K562 (cell line): Measurements from ENCODE around the gene CDCA4. TPM values are rescaled to one million over a fixed set of nuclear protein-coding genes. Genes with fewer than 3 reads are reported as not detected.

Experiments used
- CHCHD3 ChIP-seq: fragments of 250-450 bp; sonication (Bioruptor Pico); IDR thresholded peaks from 2 replicates; pipeline ENCODE4 v2.1.2; 2022; ENCODE audit warnings: mild to moderate bottlenecking
- CREB1 ChIP-seq, 2 experiments: sonication (generic) in 1 of 2; formaldehyde crosslinking in 1 of 2; IDR thresholded peaks; 2 replicates each; pipeline versions ENCODE4 v1.6.1 to v1.8.0; 2012 to 2022; ENCODE audit warnings: inconsistent platforms in 1 of 2, mild to moderate bottlenecking in 1 of 2, missing genetic modification reagents in 1 of 2, moderate library complexity in 1 of 2
- MGA ChIP-seq: fragments of 450-650 bp; IDR thresholded peaks from 2 replicates; pipeline ENCODE4 v1.6.1; 2016; ENCODE audit warnings: mild to moderate bottlenecking, moderate library complexity
- NR2C2 ChIP-seq, 2 experiments: fragments of 200-800 bp in 1 of 2; sonication (Bioruptor generic) in 1 of 2; sonication (generic) in 1 of 2; formaldehyde crosslinking in 1 of 2; IDR thresholded peaks; 2 replicates each; pipeline versions ENCODE4 v1.6.1 to v1.8.0; 2016 to 2022; ENCODE audit warnings: mild to moderate bottlenecking in 1 of 2, missing compliant biosample characterization in 1 of 2, missing genetic modification characterization in 1 of 2, missing genetic modification reagents in 1 of 2
- NRF1 ChIP-seq, 2 experiments: fragments of 450-650 bp; IDR thresholded peaks in 1 of 2; conservative IDR thresholded peaks in 1 of 2; 2 replicates each; pipeline ENCODE4 v1.6.1; 2014; ENCODE audit warnings: mild to moderate bottlenecking in 2 of 2
- TAF1 ChIP-seq: IDR thresholded peaks from 2 replicates; pipeline ENCODE4 v1.6.1; 2011; ENCODE audit warnings: mild to moderate bottlenecking, low read length, moderate library complexity; ENCODE audit not compliant: insufficient read depth, control insufficient read depth, severe bottlenecking; ENCODE audit errors: extremely low read depth
- ZBTB26 ChIP-seq: fragments of 450-650 bp; formaldehyde crosslinking; IDR thresholded peaks from 2 replicates; pipeline ENCODE4 v1.4.0; 2022; ENCODE audit warnings: missing genetic modification characterization
- ZNF584 ChIP-seq: fragments of 200-800 bp; sonication (Bioruptor generic); IDR thresholded peaks from 2 replicates; pipeline ENCODE4 v1.6.1; 2016; ENCODE audit warnings: low read depth, mild to moderate bottlenecking, missing genetic modification characterization, missing compliant biosample characterization
- ZNF75A ChIP-seq: fragments of 450-650 bp; formaldehyde crosslinking; IDR thresholded peaks from 2 replicates; pipeline ENCODE4 v1.4.0; 2020; ENCODE audit warnings: mild to moderate bottlenecking
- polyA plus RNA-seq, 8 experiments: library from polyadenylated mRNA; depleted of rRNA in 4 of 8; stranded (reverse) in 5 of 8; unstranded in 3 of 8; fragments of >200 nt; fragmentation: Nextera tagmentation in 2 of 8; fragmentation: Illumina TruSeq in 1 of 8; extraction: Ambion mirVana in 2 of 8; extraction: Trizol in 1 of 8; gene quantifications; 2 replicates each; pipeline versions ENCODE4 v1.2.1 to v1.2.3, GENCODE V29; 2011 to 2014; ENCODE audit warnings: inconsistent platforms in 1 of 8, missing spikeins in 1 of 8
- total RNA-seq, 7 experiments: library from RNA; depleted of rRNA in 6 of 7; stranded (reverse); fragments of >200 nt in 6 of 7; fragmentation: Illumina TruSeq in 2 of 7; extraction: Trizol in 2 of 7; gene quantifications; 2 replicates each; pipeline versions ENCODE4 v1.2.1 to v1.2.3, GENCODE V29; 2011 to 2021; ENCODE audit warnings: low replicate concordance in 1 of 7

CDCA4 gene
- total and polyA plus RNA-seq, 9 of the 15 experiments (the other 6 are each of a cell fraction or from before 2014, with no cell fraction given), result 6.6 to 44.2 (median 23.0) TPM

- TF ChIP-seq MGA (no peak), ZBTB26 (no peak), NRF1 (conservative IDR thresholded peaks at IDR 0.05 in 1 of 2, IDR thresholded peaks at IDR 0.05 in 1 of 2) (no peak), NR2C2 (CRISPR knock-in tag; IDR thresholded peaks at IDR 0.05) (no peak), NR2C2 (tag; IDR thresholded peaks at IDR 0.05) (no peak), ZNF75A (CRISPR knock-in tag) (no peak), CHCHD3 (CRISPR knock-in tag) (no peak), CREB1 (IDR thresholded peaks at IDR 0.05) (no peak), CREB1 (CRISPR knock-in tag; IDR thresholded peaks at IDR 0.05) (no peak), ZNF584 (CRISPR knock-in tag) (no peak), TAF1 (no peak)
Measured at GRCh38 chr14:105005329-105005928, 15.5 kb downstream of the CDCA4 start (continued).
